Ishikawa (cell line): ENCODE data around the gene CPEB4.

ENCODE experiments used
- CEBPB ChIP-seq: IDR thresholded peaks from 2 replicates; pipeline ENCODE4 v1.6.1; 2012
- CREB1 ChIP-seq: IDR thresholded peaks from 2 replicates; pipeline ENCODE4 v1.6.1; 2012; ENCODE audit warnings: low read depth
- EGR1 ChIP-seq: IDR thresholded peaks from 2 replicates; pipeline ENCODE4 v1.6.1; 2012
- EP300 ChIP-seq: IDR thresholded peaks from 2 replicates; pipeline ENCODE4 v1.6.1; 2012; ENCODE audit warnings: borderline replicate concordance
- FOXM1 ChIP-seq: IDR thresholded peaks from 2 replicates; pipeline ENCODE4 v1.6.1; 2012; ENCODE audit warnings: low read depth, borderline replicate concordance
- MAX ChIP-seq: IDR thresholded peaks from 2 replicates; pipeline ENCODE4 v1.6.1; 2012
- NFIC ChIP-seq: IDR thresholded peaks from 2 replicates; pipeline ENCODE4 v1.6.1; 2012
- RAD21 ChIP-seq: IDR thresholded peaks from 2 replicates; pipeline ENCODE4 v1.6.1; 2012; ENCODE audit warnings: low read depth
- REST ChIP-seq: IDR thresholded peaks from 2 replicates; pipeline ENCODE4 v1.6.1; 2012; ENCODE audit warnings: low read depth, mild to moderate bottlenecking
- TAF1 ChIP-seq: IDR thresholded peaks from 2 replicates; pipeline ENCODE4 v1.6.1; 2012; ENCODE audit warnings: low read depth, mild to moderate bottlenecking
- TCF12 ChIP-seq: IDR thresholded peaks from 2 replicates; pipeline ENCODE4 v1.6.1; 2012; ENCODE audit warnings: low read depth
- TEAD4 ChIP-seq: IDR thresholded peaks from 2 replicates; pipeline ENCODE4 v1.6.1; 2012
- USF1 ChIP-seq: IDR thresholded peaks from 2 replicates; pipeline ENCODE4 v1.6.1; 2012
- YY1 ChIP-seq: IDR thresholded peaks from 2 replicates; pipeline ENCODE4 v1.6.1; 2012; ENCODE audit warnings: low read depth
- ZBTB7A ChIP-seq: IDR thresholded peaks from 2 replicates; pipeline ENCODE4 v1.6.1; 2012; ENCODE audit warnings: low read depth

CPEB4 gene

GRCh38 chr5:173950829-173951228 is 62.7 kb downstream of the CPEB4 start:
- no peak for TF ChIP-seq TEAD4
- no peak for TF ChIP-seq EP300
- TF ChIP-seq TAF1: no peak
- TF ChIP-seq TCF12: no peak
- TF ChIP-seq CREB1: no peak
- TF ChIP-seq MAX: no peak
- TF ChIP-seq FOXM1: no peak
- TF ChIP-seq USF1: no peak
- TF ChIP-seq ZBTB7A: no peak
- no peak for TF ChIP-seq CEBPB
- no peak for TF ChIP-seq NFIC
- TF ChIP-seq REST: no peak
- TF ChIP-seq EGR1: no peak
- no peak for TF ChIP-seq YY1
- no peak for TF ChIP-seq RAD21

GRCh38 chr5:173953528-173954090 is 65.5 kb downstream of the CPEB4 start:
- no peak for TF ChIP-seq TAF1
- no peak for TF ChIP-seq NFIC
- TF ChIP-seq USF1: no peak

- TF ChIP-seq NFIC (no peak), MAX (no peak), EGR1 (no peak), USF1 (no peak), CREB1 (no peak), TAF1 (no peak), TEAD4 (no peak), FOXM1 (no peak), CEBPB (no peak), TCF12 (no peak), RAD21 (no peak), REST (no peak), ZBTB7A (no peak), YY1 (no peak)
These were observed 66.7 kb downstream of the CPEB4 start for GRCh38 chr5:173954671-173955521.

- TF ChIP-seq USF1: no peak
- no peak for TF ChIP-seq ZBTB7A
- TF ChIP-seq REST: no peak
- TF ChIP-seq RAD21: no peak
- TF ChIP-seq NFIC: no peak
- TF ChIP-seq EGR1: no peak
- no peak for TF ChIP-seq CEBPB
- no peak for TF ChIP-seq TEAD4
- no peak for TF ChIP-seq TCF12
- TF ChIP-seq MAX: no peak
These were observed 72.8 kb downstream of the CPEB4 start for GRCh38 chr5:173960986-173961385.
